ENCODE results near the gene F2R.

DNA sequence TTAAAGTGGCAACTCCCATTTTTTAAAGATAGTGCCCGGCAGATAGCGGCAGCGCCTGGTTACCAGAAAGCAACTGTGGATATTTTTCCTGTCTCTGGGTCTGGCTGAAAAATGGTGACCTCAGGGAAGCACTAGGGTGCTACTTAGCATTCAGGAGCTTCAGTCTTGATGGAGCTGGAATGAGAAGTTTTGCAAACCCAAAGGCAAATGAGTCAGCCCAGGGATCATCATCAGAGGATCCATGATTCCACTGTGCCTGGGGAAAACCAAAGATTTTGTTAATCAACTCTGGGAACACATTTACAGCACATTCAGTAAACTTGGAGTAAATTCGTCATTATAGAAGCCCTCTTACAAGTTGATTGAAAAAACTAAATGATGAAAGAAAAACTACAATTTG lies 26.7 kb downstream of the F2R start:
- TF ChIP-seq, protein P1, sequence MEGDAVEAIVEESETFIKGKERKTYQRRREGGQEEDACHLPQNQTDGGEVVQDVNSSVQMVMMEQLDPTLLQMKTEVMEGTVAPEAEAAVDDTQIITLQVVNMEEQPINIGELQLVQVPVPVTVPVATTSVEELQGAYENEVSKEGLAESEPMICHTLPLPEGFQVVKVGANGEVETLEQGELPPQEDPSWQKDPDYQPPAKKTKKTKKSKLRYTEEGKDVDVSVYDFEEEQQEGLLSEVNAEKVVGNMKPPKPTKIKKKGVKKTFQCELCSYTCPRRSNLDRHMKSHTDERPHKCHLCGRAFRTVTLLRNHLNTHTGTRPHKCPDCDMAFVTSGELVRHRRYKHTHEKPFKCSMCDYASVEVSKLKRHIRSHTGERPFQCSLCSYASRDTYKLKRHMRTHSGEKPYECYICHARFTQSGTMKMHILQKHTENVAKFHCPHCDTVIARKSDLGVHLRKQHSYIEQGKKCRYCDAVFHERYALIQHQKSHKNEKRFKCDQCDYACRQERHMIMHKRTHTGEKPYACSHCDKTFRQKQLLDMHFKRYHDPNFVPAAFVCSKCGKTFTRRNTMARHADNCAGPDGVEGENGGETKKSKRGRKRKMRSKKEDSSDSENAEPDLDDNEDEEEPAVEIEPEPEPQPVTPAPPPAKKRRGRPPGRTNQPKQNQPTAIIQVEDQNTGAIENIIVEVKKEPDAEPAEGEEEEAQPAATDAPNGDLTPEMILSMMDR (conservative IDR thresholded peaks at IDR 0.05; ENCODE audit: low read depth, low read length) = no peak
- TF ChIP-seq POLR2A (IDR thresholded peaks at IDR 0.05; ENCODE audit: low read depth, low read length) (no peak), CEBPB (IDR thresholded peaks at IDR 0.05; ENCODE audit: low read depth, low read length) (peak; percentile 71)

All from IMR-90 (cell line).